HuH-7.5 (cell line): Measurements from ENCODE around the gene DNAH5.
"Not testable (repeated sequence)": the region's sequence is repeated elsewhere in the genome, so short reads cannot be mapped to it uniquely, and the experiment has no call there.

Source experiments
- DNase-seq: peaks from one replicate; pipeline ENCODE4 v3.0.0; 2011; ENCODE audit warnings: low spot score

Gene DNAH5, protein sequence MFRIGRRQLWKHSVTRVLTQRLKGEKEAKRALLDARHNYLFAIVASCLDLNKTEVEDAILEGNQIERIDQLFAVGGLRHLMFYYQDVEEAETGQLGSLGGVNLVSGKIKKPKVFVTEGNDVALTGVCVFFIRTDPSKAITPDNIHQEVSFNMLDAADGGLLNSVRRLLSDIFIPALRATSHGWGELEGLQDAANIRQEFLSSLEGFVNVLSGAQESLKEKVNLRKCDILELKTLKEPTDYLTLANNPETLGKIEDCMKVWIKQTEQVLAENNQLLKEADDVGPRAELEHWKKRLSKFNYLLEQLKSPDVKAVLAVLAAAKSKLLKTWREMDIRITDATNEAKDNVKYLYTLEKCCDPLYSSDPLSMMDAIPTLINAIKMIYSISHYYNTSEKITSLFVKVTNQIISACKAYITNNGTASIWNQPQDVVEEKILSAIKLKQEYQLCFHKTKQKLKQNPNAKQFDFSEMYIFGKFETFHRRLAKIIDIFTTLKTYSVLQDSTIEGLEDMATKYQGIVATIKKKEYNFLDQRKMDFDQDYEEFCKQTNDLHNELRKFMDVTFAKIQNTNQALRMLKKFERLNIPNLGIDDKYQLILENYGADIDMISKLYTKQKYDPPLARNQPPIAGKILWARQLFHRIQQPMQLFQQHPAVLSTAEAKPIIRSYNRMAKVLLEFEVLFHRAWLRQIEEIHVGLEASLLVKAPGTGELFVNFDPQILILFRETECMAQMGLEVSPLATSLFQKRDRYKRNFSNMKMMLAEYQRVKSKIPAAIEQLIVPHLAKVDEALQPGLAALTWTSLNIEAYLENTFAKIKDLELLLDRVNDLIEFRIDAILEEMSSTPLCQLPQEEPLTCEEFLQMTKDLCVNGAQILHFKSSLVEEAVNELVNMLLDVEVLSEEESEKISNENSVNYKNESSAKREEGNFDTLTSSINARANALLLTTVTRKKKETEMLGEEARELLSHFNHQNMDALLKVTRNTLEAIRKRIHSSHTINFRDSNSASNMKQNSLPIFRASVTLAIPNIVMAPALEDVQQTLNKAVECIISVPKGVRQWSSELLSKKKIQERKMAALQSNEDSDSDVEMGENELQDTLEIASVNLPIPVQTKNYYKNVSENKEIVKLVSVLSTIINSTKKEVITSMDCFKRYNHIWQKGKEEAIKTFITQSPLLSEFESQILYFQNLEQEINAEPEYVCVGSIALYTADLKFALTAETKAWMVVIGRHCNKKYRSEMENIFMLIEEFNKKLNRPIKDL (N-terminal part only)

DNA sequence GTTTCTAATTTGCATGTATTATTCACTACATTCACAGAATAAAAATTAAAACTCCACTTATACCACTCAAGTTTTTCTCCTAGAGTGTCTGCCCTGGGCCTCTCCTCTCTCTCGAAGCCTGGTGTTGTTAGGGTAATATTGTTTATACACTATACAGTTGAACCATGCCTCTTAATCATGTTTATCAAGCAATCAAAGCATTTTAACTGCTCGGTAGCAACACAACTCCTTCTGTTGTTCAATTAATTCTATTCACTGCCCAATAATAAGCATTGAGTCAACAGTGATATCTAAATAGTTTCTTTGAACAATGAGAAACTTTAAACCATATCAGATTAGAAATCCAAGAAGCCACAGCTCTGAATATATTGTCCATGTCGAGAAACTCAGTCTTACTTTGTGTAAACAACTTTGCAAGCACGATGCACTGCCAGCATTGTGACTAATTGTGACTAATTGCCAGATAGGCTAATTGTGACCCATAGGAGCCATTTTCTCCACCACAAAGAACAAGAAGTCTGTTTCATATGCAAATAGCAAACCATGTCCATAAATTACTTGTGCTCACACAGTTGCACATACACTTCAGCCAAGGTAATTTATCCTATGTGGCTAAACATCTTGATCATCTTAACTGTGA is at the start of gene DNAH5:
TSS of gene DNAH5 (minus strand) at position 129 of the 640 bp plus-strand sequence. CDS start 250 bp downstream, outside the sequence.
- DNase-seq, result no peak

DNA sequence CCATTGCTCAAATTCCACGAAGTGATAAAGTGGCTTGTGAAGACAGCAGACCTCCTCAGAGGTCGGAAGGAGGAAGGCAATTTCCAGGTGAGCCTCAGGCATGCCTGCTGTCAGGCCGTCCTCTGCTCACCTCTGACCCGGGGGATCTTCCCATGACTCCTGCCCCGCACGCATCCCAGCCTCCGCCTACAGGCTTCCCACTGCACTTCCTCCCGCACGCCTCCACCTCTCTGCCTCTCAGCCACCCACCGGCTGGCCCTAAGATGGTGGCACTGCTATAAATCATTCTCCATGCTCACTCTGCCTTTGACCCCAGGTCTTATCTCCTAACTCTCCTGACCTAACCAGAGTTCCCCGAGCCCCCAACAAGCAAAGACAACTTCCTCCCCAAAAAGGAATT is 49.4 kb upstream of the DNAH5 start:
- DNase-seq, result no peak

DNA sequence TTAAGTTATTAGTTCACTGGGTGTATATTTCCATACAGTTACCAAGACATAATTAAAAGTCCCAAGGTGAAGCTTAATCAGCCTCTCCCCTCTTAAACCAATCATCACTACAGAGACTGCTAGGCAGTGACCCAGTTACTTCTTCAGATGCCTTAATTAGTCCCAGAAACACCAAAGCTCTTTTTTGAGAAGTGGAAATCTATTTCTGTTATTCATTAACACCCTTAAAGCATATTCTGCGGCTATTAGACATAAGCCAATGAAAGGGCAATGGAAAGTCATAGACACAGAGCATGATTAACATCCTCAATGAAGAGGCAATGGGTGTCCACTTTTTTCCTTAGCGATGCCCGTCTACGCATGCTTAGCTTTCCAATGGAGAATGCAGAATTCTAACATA is 48.3 kb upstream of the DNAH5 start:
- DNase-seq, result no peak

DNA sequence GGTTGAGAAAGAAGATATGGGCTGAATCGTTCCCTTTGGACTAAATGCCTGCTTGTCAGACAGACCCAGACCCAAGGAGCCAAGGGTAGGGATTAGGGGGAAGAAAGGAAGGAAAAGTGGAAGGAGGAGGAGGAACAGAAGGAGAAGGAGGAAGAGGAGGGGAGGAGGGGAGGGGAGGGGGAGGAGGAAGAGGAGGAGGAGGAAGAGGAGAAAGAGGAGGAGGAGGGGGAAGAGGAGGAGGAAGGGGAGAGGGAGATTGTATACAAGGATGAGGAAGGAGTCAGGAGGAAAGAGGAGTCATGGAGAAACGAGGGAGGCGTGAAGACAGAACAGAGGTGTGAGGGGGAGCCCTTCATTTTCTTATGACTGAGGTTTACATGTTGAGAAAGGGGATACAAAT is 46.9 kb upstream of the DNAH5 start:
- DNase-seq, result no peak

DNA sequence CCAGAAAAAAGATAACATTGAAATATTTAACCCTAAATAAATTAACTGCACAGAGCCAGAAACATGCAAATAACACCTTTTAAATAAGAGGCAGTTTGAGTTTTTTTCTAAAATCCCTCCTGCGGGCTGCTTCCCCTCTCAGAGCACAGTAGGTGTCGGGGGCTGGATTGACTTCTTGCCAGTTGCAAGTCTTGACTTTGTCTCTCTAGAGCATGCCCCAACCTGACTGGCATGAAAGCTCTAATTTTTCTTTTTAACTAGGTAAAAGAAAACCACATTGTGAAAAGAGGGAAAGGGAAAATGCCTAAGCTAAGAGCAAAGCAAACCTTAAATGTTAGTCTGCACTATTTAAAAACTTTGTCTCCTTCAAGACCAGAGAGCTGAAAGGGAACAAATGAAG is 46.4 kb upstream of the DNAH5 start:
- no peak for DNase-seq

DNA sequence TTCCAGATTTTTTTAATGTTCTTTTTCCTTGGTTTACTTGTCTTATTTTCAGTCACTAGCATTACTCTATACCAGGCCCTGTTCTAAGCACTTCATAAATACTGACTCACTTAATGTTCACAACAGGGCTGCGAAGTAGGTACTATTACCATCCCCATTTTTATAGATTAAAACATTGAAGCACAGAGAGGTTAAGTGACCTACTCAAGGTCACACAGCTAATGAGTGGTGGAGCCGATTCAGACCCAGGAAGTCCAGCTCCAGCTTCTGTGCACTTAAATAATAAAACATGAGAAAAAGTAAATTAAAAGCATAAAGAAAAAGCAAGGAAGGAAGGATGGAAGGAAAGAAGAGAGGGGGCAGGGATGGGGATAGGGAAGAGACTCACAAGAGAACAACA is 45.3 kb upstream of the DNAH5 start:
- DNase-seq, result no peak

DNA sequence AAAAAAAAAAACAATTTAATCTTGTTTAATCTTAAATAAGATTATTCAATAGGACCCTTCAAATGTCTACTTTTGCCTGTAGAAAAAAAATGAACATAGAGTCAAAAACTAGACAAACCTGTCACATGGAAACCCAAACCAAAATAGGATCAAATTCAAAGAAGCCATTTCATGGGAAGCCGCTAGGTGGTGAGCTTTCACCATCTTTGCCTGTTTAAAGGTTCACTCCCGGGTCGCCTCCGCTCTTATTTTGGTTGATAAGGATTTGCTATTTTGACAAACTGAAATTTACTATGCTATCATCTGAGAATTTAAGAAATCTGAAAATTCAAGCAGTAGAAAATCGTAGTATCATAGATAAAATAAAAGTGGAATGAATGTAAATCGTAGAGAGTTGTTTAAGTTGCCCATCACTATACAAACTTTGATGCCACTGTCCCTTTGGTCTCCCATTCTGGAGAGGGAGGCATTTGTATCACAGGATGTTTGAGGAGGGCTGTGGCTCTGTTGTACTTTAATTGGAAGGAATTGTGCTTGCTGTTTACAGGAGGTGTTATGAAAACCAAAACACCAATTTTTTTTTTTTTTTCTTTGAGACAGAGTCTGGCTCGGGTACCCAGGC is 43.5 kb upstream of the DNAH5 start:
- DNase-seq, result peak; percentile 41

DNA sequence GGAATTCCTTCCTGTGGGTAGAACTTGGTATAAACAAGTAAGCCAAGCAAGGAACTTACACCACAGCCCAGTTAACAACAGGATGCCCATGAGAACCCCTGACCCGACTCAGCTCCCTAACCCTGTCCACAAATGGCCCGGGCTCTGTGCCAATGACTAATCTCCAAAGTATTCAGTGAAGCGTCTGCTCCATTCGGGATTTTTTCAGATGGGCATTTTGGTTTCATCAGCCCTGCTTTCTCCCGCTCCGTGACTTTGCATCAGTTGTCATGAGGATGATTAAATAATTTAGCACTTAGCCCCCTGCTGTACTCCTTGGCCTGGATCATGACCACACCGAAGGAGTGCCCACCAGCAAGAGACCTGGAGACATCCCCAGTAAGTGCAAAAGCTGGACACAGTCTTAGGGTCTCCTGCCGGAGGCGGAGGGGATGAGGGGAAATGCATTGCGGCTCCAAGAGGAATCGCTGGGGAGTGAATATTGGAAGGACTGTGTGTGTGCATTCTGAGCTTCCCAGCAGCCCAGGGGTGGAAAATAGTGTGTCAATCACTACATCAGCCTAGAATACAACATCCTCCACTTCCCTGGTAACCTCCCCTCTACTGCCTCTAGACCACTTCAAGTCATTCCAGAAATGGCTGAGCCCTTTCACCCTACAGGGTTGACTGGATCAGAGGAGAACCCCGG is 41.4 kb upstream of the DNAH5 start:
- no peak for DNase-seq

DNA sequence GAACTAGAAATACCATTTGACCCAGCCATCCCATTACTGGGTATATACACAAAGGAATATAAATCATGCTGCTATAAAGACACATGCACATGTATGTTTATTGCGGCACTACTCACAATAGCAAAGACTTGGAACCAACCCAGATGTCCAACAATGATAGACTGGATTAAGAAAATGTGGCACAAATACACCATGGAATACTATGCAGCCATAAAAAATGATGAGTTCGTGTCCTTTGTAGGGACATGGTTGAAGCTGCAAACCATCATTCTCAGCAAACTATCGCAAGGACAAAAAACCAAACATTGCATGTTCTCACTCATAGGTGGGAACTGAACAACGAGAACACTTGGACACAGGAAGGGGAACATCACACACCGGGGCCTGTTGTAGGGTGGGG is 40.4 kb upstream of the DNAH5 start:
- DNase-seq, result not testable (repeated sequence)

DNA sequence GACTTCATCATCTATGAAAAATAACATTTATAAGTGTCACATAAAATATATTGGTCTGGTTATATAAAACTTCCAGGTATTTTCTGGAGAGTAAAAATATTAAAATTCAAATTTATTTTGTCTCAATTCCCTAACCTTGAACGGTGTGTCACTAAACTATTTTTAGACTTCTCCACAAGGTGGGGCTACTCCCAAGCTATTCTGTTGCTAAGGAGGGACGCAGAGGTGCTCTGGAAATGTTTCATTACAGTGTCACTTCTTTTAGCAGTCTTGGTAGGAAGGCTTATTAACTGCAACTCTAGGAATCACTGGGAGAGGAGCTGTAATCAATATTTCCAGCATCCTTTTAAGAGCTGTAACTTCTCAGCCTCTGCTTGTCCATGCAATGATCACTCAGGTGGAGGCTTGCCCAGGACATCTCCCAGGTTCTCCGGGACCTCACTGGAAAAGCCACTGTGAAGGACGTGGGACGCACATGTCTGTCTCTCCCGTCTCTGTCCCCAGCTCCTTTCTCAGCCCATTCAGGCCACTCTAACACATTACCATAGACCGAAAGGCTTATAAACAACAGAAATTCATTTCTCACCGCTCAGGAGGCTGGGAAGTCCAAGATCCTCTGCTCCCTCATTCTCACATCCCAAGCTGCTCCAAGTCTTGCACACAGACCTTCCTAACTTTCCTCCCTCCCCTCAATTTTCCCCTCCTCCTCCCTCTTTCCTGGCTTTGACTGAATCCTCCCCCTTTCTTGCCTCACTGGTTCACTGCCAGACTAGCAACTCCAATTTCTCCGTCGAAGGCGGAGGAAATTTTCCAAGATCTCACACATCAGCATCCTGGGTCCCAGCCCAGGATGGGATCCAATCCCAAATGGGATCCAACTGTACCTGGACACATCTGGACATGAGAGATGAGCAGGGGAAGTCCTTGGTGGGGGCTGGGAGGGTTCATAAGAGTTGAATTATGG is 32.7 kb upstream of the DNAH5 start:
- DNase-seq, result peak; percentile 38

DNA sequence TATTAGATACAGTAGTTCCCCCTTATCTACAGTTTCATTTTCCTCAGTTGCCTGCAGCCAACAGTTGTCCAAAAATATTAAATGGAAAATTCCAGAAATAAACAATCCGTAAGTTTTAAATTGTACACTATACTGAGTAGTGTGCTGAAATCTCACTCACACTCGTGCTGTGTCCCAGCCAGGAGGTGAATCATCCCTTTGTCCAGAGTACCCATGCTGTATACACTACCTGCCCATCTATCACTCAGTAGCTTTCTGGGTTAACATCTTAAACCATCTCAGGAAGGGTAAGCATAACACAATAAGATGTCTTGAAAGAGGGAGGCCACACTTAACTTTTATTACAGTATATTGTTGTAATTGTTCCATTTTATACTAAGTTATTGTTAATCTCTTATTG is 31.7 kb upstream of the DNAH5 start:
- no peak for DNase-seq

DNA sequence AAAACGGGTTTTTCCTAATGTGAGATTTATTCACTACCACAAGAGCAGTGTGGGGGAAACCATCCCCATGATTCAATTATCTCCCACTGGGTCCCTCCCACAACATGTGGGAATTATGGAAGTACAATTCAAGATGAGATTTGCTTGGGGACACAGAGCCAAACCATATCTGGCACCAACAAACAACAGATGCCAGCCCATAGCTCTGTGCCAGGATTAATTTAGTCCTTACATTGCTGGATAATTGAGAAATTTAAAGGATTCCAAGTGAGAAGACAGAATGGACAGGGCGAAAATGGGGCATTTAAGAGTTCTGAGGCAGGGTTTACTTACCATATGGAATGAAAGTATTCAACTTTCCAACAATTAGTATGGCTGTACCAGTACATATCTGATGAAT is 30.8 kb upstream of the DNAH5 start:
- no peak for DNase-seq

DNA sequence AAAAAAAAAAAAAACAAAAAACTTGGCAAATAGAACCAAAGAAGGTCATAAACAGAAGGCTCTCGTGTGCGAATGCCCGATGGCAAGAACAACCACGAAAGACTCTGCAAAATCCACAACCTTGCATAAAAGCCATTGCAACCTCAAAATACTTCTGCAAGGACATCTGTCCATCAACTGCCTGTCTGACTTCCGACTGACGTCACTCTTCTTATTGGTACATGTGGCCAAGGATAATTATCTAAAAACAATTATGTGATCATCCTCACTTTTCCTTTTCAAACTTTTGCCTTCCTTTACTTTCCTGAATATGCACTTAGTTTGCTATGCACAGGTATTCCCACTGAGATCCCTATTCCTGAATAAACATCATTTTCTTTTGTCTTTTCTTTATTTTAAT is 29.2 kb upstream of the DNAH5 start:
- DNase-seq, result no peak

DNA sequence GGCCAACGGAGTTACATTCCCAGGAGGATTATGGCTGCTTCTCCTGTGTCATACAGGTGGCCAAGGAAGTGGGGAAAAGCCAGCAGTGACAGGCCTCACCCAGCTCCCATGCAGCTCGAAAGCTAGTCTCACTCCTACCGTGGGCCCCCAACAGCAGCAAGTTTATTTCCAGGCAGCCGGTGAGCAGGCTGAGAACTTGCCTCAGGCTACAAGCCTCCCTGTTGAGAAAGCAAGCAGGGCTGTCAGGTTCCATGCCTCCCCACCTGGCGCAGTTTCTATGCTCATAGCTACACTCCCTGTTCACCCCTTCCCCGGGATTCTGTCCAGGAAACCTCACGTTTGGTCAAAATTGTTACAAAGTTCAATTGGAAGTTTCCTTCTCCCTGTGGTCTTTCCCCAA is 27.5 kb upstream of the DNAH5 start:
- DNase-seq, result no peak

DNA sequence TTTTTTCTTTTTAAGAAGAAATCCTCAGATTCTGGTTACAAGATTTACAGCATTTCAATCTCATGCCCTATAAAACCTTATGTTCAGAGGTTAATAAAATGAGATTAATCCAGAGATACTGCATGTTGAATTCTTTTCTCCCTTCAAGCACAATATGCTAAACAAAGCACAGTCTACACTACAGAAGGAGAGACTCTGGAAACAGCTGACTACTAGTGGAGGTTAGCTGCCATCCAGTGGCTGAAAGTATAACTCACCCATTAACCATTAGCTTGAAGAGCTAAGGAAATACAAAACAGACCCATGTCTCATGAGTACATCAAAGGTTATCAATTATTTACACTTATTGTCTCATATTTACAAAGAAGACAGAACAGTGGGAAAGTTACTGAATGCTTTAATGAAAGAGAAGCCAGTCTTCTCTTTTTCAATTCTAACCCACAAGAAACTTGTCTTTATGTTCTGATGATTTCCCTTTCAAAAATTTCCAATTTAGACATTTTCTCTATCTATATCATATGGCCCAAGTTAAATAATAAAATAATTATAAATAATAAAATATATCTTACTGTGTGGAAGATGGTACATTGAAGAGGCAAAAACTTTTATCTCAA is 12.7 kb upstream of the DNAH5 start:
- peak; percentile 7 for DNase-seq

DNA sequence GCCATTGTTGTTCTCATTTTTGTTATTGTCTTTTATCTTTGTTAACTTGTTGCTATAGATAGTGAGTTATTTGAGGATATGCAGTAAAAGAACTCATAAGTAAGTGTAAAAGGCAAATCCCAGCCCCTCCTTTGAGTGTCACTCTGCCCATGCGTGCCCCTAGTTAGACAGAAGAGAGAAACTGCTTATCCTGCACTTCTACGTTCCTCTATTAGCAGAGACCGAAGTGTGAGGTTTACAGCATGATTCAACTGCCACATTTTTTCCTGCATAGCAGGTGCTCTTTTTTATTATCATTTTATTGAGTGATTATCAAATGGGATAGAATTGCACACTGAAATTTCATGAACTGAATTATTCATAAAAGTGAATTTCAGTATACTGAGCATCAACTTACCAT is 12.0 kb upstream of the DNAH5 start:
- DNase-seq, result no peak

DNA sequence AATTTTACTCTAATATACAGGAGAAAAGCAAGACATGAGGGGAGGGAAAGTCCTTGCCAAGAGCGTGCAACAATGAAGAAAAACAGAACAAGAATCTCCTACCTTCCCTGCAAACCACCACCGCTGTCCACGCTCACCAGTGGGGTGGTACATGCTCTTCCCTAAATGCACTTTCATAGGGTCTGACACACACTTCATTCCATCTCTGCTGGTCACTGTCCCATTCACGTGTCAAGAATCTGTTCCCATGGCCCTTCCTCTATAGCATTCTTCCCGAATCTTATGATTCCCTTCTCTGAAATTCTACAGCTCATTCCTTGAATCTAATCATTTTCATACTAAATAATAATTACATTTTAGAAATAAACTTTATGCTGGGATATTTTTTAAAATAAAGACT is 11.4 kb upstream of the DNAH5 start:
- DNase-seq, result no peak

DNA sequence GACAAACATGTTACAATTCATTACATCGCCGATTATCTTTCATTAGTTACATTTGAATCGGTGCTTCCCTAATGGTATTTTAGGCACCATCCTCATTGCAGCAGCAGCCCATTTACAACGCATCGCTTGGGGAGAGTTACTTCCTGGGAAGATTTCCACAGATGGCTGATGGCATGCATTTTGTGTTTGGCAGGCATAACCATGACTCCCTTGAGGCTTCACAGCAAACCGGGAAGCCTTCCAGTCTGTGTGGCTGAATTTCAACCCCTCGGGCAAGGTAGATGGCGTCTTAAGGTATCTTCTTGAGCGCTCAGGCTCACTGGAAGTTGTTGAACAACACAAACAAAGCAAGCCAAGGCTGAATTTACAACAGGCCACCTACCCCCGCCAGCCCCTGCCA is 1.6 kb upstream of the DNAH5 start:
- no peak for DNase-seq

DNA sequence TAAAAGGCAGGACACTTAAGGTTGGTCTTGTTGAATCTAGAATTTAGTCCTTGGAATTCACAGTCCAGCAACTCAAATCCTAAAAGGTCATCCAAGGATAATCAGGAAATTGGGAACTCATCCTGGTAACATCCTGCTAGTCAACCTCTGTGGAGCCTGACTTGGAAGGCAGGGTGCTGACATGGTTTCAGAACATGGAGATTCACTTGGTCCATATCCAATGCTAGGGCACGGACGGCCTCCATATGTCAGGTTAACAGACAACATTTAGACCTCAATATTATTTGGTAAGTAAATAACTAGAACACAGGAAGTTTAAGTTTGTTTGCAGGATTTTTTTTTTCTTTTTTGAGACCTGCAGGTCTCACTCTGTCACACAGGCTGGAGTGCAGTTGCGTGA is 783 bp upstream of the DNAH5 start:
- DNase-seq, result no peak
